NCI-H2227 (cell line): ENCODE measurements around the gene BEST1.

Experiments
- DNase-seq: peaks from one replicate; lab custom pipeline; 2025; ENCODE audit not compliant: unreplicated experiment; lab: John Stamatoyannopoulos, UW

Gene BEST1

DNA sequence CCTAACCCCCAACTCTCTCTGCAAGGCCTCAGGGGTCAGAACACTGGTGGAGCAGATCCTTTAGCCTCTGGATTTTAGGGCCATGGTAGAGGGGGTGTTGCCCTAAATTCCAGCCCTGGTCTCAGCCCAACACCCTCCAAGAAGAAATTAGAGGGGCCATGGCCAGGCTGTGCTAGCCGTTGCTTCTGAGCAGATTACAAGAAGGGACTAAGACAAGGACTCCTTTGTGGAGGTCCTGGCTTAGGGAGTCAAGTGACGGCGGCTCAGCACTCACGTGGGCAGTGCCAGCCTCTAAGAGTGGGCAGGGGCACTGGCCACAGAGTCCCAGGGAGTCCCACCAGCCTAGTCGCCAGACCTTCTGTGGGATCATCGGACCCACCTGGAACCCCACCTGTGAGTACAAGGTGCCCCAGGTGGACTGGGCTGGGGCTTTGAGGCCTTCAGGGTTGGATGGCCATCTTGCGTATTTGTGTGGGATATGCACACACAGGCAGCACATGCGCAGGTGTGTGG lies at the start of gene BEST1:
TSS of gene BEST1 (plus strand) at position 317 of the 513 bp plus-strand sequence. CDS start 1,456 bp downstream, outside the sequence.
- no peak for DNase-seq

DNA sequence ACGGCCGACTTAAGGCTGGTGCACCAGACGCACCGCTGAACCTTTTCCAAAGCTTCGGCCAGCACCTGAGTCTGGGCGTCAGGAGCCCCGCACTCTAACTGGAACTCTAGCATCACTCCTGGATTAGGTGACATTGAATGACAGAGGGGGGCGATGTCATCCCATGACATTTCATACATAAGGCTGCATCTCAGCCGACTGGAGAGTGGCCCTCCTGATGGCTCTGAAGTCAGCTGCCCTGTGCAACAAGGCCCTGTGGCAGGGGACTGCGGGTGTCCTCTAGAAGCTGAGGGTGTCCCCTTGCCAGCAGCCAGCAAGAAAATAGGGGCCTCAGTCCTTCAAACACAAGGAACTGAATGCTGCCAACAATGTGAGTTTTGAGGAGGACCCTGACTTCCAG lies 48.8 kb upstream of the BEST1 start:
- no peak for DNase-seq

DNA sequence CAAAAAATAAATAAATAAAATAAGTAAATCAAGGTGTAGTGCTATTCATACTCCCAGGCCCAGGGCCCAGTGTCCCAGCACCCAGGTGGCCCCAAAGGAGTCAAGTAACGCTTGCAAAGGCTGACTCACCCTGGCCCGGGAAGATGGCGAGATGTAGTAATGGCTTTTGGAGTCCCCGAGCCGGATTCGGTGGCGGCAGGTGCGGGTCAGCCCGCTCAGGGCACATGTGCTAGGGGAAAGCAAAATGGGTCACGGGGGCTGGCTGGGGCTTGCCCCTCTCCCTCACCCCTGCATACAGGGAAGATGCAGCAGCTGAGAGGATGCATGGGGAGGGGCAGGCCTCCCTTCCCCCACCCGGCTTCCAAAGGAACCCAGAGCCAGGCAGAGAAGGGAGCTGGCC lies 47.8 kb upstream of the BEST1 start:
- no peak for DNase-seq

DNA sequence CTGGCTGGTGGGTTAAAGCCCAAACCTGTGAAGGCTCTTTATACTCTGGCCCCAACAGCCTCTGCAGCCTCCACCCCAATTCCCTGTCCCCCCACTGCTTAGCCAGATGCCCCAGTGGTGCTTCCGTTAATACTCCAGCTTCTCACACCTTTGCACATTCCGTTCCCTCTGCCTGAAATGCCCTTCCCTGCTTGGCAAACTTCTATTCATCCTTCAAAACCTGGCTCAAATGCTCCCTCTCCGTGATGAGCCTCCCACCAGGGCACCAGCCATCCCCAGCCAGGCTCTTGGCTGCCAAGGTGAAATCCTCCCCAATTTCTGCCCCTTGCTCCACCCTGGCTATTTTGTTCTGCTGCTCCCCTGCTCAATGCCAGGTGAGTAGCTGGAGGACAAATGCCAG lies 46.3 kb upstream of the BEST1 start:
- no peak for DNase-seq

DNA sequence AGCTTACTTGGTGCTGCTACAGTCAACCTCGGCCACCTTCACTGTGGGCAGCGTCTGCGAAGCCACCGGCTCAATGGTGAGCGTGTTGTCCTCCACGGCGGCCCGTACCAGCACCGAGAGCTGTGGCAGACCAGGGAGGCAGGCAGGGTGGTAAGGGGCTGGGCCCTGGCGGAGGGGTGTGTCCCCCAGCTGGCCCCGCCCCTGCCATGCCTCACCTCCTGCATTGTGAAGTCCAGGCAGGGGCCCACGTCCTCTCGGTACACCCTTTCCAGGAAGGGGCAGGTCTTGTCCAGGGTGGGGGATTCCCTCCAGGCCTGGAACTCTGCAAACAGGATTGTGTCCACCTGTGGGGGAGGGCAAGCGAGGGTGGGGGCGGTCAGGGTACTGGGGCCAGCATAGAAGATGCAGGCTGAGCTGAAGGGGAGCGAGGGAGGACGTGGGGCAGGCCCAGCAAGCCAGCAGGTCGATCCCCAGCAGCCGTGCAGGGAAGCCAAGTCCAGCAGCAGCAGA lies 45.6 kb upstream of the BEST1 start:
- DNase-seq, result no peak

DNA sequence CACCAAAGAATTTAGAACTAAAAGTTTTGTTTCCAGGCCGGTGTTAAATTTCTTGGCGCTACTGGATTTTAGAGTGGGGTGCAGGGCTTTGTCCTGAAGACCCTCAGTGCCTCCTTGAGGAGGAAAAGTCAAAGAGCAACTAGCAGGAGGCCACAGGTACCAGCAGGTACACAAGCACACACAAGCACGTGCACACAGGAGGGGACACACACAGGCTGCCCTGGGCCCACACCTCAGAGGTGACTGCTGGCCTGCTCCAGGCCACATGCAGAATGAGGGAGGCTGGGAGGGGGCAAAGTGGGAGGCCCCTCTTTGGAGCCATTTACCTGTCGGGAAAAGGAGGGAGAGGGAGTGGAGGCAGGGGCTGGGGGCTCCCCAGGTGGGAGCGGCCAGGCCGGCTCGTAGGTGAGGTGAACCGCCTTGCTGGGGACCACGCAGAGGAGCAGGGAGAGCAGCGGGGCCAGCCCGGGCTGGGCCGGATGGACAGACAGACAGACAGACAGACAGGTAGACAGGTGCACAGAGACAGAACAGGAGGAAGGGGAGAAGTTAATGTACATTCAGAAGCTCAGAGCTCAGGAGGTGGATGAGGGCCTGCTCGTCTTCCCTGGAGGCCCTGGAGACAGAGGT lies 45.0 kb upstream of the BEST1 start:
- no peak for DNase-seq

DNA sequence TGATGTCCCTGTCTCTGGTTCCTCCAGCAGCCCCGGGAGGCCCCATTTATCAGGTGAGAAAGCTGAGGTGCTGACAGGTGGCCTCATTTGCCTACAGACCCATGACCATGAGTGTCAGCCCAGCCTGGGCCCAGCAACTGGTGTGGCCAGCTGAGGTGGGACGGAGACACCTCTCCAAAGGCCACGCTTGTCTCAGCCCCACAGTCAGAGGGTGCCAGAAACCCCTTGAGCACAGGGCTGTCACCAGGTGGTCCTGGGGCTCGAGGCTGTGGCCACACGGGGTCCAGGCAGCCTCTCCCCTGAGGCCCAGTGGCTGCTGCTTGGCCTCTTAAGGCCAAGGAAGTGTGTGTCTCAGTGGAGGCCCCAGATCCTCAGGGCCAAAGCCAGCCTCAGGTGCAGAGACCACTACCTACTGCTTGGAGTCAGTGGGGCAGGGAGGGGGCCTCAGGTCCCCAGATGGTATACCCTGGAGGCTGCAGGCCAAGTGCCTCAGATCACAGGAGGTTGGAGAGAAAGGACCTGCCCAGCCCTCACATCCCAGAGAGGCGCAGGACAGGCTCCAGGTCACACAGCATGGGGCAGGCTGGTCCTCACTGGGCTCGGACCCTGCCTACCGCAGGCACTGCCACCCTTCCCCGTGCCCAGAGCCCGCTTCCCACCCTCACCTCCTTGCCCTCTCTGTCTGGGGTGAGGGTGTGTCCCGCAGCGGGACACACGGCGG lies 44.2 kb upstream of the BEST1 start:
- no peak for DNase-seq

DNA sequence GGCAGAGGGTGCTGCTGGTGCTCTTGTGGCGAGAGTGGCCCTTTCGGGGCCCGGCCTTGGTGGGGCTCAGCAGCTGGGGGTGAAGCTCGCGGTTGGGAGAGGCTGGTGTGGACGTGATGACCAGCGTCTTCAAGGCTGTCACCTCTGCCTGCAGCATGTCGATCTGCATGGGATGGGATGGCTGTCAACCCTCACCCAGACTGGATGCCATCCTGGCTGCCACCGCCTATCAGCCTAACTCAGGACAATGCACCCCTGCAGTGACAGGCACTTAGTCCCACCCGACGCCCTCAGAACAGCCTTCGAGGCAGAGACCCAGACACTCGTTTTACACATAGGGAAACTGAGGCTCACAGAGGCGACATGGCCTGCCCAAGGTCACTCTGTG lies 43.6 kb upstream of the BEST1 start:
- no peak for DNase-seq

DNA sequence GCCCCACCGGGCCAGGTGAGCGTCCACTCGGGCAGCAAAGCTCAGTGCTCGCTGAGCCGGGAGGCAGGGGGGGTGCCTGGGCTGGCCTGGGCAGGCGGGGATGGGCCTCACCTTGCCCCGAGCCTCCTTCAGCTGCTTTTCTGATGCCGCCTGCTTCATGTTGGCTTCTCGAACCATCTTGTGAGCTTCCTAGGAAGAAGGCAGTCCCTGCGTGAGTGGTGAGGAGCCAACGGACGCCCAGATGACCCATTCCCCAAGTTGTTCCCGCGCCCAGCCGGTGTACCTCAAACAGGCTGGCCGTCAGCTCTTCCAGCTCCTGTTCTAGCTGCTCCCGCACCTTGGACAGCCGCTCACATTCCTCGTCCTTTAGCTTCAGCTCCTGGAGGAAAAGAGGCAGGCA lies 42.9 kb upstream of the BEST1 start:
- no peak for DNase-seq

DNA sequence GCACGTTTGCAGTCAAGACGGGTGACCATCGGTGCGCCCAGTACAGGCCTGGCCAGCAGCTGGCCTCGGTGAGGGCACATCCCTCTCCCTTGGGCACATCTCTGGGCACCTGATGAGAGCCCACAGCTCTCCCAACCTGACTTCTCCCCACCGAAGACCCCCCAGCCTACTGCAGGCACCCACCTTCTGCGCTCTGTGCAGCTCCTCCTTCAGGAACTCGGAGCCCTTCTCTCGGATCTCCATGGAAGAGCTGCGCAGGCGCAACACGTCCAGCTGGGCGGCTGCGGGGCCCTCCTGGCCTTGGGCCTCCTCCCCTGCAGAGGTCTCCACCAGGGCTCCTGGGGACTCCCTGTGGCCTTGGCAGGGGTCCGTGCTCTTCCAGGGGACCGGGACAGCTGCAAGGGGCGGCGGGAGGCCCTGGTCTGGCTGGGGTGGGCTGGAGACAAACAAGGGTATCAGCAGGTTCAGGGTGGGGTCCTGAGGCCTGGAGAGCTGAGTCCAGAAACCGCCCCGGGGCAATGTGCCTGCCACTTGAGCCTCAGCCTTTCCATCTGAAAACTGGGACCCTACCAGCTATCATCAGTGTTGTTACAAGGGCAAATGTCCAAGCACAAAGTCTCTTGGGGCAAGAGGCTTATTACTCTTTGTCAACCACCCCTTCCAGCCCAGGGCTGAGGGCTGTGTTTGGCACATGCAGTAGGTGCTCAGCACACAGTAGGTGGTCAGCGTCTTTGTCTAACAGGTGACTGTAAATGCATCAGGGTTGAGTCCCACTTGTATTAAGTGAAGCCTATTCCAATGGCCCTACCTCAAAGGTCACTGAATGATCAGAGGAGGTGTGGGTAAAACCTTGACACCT lies 42.1 kb upstream of the BEST1 start:
- no peak for DNase-seq

DNA sequence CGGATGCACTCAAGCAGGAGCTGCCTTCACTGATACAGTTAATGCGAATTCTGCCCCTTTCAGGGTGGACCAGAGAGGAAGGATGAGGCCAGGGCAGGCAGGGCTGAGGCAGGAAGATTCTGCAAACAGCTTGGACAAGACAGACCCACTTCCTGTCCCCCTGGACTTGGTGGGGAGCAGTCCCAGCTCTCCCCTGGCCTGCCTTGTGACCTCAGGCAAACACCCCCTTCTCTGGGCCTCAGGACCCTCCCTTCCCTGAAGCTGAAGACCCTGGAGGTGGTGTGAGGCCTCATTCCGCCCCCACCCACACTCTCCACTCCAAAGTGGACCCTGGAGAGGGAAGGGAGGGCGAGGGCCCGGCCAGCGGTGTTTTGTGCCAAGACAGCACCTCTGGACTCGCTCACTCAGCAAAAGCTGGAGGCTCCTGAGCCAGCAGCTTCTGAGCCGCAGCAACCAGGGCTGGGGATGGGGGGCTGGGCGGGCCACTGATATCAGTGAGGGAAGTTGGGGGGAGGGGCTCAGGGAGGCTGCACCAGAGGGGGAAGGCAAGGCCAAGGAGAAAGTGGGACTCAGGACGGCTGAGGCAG lies 41.3 kb upstream of the BEST1 start:
- DNase-seq, result no peak

DNA sequence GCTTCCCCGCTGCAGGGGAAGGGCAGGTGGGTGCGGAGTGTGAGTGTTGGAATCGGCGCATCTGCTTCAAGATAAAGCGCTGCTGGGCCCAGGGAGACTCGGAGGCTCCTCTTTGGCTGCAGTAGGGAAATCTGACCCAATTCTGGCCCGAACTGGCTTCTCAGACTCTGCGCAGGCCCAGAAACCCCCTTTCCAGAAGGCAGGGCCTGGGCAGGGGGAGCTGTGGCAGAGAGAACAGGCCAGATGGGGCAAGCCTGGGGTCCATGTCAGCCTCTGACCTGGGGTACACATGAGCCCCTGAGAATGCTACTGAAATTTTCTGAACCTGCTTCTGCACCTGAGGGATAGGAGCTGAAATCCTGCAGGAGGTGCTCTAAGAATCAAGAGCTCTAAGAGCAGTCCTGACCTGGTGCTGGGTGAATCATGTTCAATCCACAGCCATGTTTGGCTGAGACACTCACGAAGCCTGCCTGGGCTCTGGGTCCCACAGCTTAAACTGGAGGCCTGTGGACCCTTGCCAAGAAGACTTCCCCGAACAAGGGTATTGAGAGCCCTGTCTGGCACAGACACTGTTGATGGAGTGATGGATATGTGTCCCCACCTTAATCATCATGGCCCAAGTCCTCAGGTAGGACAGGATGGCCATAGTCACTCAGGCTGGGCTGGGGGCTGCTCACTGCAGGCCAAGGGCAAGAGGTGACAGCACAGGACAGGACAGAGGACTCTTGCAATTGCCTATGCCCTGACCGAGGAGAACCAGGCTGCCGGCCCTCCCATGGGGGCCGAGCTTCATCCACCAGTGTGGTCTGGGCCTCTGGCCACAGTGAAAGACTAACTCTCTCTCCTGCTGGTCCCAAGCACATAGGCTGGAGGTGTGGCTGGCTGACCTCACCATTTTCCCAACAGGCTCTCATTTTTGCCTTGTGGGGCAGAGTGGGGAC lies 39.7 kb upstream of the BEST1 start:
- no peak for DNase-seq

DNA sequence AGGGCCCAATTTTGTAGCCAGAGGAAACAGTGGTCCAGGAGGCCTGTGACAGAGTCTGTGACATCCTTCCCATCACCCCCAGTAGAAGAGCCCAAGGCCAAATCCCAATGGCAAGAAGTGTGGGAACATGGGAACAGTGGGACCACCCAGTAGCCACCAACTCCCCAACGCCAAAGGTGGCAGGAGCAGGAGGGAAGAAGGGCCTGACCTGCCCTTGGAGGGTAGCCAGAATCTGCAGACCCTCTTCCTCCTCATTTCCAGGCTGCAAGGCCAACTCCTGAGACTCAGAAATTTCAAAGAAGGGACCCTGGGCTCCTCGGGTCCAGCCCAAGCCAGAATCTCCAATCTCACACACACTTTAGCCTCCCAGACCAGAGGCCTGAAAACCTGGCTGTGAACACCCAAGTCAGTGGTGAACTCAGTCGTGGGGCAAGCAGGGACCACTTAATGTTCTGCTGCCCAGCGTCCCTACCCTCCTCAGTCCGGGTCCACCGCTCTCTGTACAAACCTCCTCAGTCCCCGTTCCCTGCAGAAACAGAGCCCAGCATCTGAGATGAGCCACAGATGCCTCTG lies 38.9 kb upstream of the BEST1 start:
- no peak for DNase-seq

DNA sequence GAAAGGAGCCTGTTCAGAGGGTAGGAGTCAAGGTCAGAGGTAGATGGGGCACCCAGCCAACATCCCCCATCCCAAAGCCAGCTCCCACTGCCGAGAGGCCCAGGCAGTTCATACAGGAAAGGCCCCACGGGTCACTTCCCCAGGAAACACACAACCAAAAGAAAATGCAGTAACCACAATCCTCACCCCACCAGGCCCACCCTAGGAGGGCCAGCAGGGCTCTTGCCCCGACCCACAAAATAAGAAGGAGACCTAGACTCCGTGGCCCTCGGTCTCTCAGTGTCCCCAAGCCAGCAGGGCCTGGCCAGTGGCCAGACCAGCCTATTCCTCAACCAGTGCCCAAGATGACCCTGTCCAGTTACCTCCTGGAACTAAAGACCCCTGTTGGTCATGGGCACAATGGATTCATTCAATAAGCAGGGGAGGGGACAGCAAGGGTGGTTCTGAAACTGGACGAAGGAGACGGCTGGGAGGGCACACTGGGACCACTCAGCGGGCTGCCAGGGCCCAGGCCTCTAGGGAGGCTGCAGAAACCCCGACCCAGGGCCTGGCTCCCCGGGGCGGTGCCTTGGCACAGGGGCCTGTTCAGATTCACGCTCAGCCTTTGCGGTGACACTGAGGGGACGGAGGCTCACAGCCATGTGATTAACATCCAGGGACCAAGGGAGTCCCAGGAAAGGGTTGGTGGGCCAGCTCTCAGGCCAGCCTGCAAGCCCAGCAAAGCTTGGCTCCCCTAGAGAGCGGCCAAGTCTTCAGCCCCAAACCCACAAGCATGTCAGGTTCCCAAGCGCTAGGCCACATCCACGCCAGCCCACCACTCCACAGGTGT lies 38.2 kb upstream of the BEST1 start:
- no peak for DNase-seq

DNA sequence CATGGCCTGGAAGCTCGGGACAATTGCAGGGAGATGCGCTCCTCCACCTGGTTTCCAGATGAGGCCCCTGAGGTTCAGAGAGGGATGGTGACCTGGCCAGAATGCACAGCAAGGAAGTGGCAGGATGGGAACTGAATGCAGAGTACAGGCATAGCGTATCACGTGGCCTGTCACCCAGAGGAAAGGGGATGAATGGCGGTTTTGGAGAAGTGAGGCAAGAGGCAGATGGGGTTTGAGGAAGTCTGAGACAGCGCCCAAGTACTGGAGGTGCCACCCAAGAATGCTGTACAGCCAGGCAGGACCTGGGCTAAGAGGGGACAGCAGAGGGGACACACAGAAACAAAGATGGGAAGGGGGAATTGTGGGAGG lies 37.6 kb upstream of the BEST1 start:
- DNase-seq, result no peak

DNA sequence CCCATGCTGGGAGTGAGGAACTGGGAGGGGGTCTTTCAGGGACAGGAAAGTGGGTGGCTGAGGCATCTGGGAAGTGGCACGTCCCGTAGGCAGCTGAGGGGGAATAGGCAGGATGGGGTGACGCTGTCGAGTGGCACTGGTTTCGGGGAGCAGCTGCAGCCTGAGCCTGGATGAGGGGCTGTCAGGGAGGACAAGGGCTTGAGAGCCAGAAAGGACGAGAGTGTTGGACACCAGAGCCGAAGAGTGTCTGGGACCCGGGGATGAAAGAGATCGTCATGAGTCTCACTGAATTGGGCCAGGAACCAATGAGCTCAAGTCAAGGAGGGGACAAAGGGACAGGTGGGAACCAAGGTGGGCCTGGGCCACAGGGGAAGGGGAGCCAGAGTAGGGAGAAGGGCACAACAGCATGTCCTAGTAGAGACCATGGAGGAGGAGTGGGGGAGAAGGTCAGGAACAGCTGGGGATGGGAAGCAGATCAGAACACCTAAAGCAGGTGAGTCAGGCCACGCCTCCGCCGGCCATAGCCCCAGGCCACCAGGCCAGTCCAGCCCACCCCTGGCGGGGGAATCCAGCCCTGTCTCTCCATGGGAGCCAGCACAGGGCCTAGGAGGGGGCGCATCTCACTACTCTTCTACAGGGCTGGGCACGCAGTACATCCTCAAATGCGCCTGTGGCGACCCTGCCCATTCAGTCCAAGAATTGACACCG lies 37.0 kb upstream of the BEST1 start:
- DNase-seq, result no peak

DNA sequence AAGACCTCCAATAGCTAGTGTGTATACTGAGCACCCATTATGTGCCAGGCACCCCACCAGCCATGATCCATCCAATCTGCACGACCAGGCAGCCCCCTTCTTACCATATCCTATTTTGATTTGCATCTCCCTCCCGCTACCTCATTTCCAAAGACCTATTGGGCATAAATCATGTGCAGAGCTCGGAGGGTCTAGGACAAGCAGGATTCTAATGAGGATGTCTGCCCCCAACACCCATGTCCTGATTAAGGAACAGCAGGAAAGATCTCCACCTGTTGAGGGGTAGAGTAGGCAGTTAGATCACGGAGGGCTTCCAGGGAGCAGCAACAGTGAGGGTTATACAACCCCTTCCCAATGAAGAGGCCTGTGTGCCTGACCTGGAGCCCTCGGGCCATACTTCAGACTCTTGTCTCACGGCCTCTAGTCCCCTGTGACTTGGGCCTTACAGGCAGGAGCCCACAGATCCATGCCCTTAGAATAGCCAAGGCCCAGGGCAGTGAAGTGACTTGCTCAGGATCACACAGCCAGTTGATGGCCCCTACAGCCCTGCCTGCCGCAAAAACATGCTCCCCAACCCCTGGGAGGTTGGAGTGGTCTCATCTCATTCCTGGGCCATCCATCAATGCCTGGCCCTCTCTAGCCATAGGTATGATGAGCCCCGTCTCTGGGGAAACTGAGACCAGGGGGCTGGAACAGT lies 36.3 kb upstream of the BEST1 start:
- no peak for DNase-seq
